GM18861 (cell line): ENCODE data around the gene PTGFRN.
"Not testable (repeated sequence)": the region's sequence is repeated elsewhere in the genome, so short reads cannot be mapped to it uniquely, and the experiment has no call there.

ENCODE experiments used
- ATAC-seq: cut with Tn5 transposase; IDR thresholded peaks from one replicate; pipeline ENCODE4 v1.9.1; 2021; ENCODE audit not compliant: unreplicated experiment

PTGFRN gene

GRCh38 chr1:116962987-116963639 lies 53.4 kb downstream of the PTGFRN start:
- ATAC-seq = no peak

GRCh38 chr1:116966791-116967190 lies 57.1 kb downstream of the PTGFRN start:
- ATAC-seq = no peak

- no peak for ATAC-seq
Observed at GRCh38 chr1:116968724-116969123, 59.0 kb downstream of the PTGFRN start.

- no peak for ATAC-seq
Observed at GRCh38 chr1:116971258-116971860, 61.6 kb downstream of the PTGFRN start.

GRCh38 chr1:116971965-116972673 lies 62.4 kb downstream of the PTGFRN start:
- ATAC-seq = no peak

GRCh38 chr1:116972674-116973030 lies 62.9 kb downstream of the PTGFRN start:
- ATAC-seq = no peak

- not testable (repeated sequence) for ATAC-seq
Observed at GRCh38 chr1:116980309-116980708, 70.6 kb downstream of the PTGFRN start.

GRCh38 chr1:116981521-116982037 lies 71.9 kb downstream of the PTGFRN start:
- ATAC-seq = no peak

GRCh38 chr1:116982319-116983004 lies 72.7 kb downstream of the PTGFRN start:
- ATAC-seq = no peak

GRCh38 chr1:116983112-116983511 lies 73.4 kb downstream of the PTGFRN start:
- ATAC-seq = no peak

GRCh38 chr1:116983678-116984077 lies 74.0 kb downstream of the PTGFRN start:
- ATAC-seq = no peak

- ATAC-seq = no peak
Observed at GRCh38 chr1:116984406-116985160, 74.9 kb downstream of the PTGFRN start.

GRCh38 chr1:116986421-116987255 lies 76.9 kb downstream of the PTGFRN start:
- ATAC-seq = no peak

- ATAC-seq = no peak
Observed at GRCh38 chr1:116987256-116987555, 77.5 kb downstream of the PTGFRN start.

GRCh38 chr1:116988248-116988647 lies 78.5 kb downstream of the PTGFRN start:
- ATAC-seq = no peak

GRCh38 chr1:116988908-116989307 lies 79.2 kb downstream of the PTGFRN start:
- no peak for ATAC-seq

- no peak for ATAC-seq
Observed at GRCh38 chr1:116989835-116990234, 80.1 kb downstream of the PTGFRN start.

- no peak for ATAC-seq
Observed at GRCh38 chr1:116990612-116991151, 81.0 kb downstream of the PTGFRN start.

- ATAC-seq = no peak
Observed at GRCh38 chr1:116991171-116991845, 81.6 kb downstream of the PTGFRN start.
